Measurements from ENCODE around the gene LOXL4.

Gene LOXL4

GRCh38 chr10:98265403-98266378, 2.3 kb downstream of the LOXL4 start:
- peak; percentile 26 for DNase-seq (ENCODE audit: low read depth)
- no peak for TF ChIP-seq CTCF (IDR thresholded peaks at IDR 0.05; ENCODE audit: insufficient read depth, low read depth, low read length, missing control alignments)
- H3K4me3 ChIP-seq (ENCODE audit: low read length), result no peak overlapping the region

- no peak for DNase-seq (ENCODE audit: low read depth)
- no peak for TF ChIP-seq CTCF (IDR thresholded peaks at IDR 0.05; ENCODE audit: insufficient read depth, low read depth, low read length, missing control alignments)
- no peak overlapping the region for H3K4me3 ChIP-seq (ENCODE audit: low read length)
Measured at GRCh38 chr10:98264378-98265065, 3.5 kb downstream of the LOXL4 start.

- H3K4me3 ChIP-seq (ENCODE audit: low read length), result no peak overlapping the region
- DNase-seq (ENCODE audit: low read depth), result no peak
- TF ChIP-seq CTCF (IDR thresholded peaks at IDR 0.05; ENCODE audit: insufficient read depth, low read depth, low read length, missing control alignments), result no peak
Measured at GRCh38 chr10:98263088-98263487, 4.9 kb downstream of the LOXL4 start.

GRCh38 chr10:98262571-98262970, 5.4 kb downstream of the LOXL4 start:
- H3K4me3 ChIP-seq (ENCODE audit: low read length), result no peak overlapping the region
- DNase-seq (ENCODE audit: low read depth), result peak; percentile 56
- TF ChIP-seq CTCF (IDR thresholded peaks at IDR 0.05; ENCODE audit: insufficient read depth, low read depth, low read length, missing control alignments), result peak; percentile 59

GRCh38 chr10:98261436-98262277, 6.3 kb downstream of the LOXL4 start:
- TF ChIP-seq CTCF (IDR thresholded peaks at IDR 0.05; ENCODE audit: insufficient read depth, low read depth, low read length, missing control alignments), result no peak
- no peak overlapping the region for H3K4me3 ChIP-seq (ENCODE audit: low read length)
- DNase-seq (ENCODE audit: low read depth), result no peak

- TF ChIP-seq CTCF (IDR thresholded peaks at IDR 0.05; ENCODE audit: insufficient read depth, low read depth, low read length, missing control alignments), result no peak
- no peak overlapping the region for H3K4me3 ChIP-seq (ENCODE audit: low read length)
- no peak for DNase-seq (ENCODE audit: low read depth)
Measured at GRCh38 chr10:98260752-98261151, 7.2 kb downstream of the LOXL4 start.
